HG03442 (cell line): Measurements from ENCODE around the gene TCP1.
"Not testable (repeated sequence)": the region's sequence is repeated elsewhere in the genome, so short reads cannot be mapped to it uniquely, and the experiment has no call there.

Experiments used
- ATAC-seq: cut with Tn5 transposase; IDR thresholded peaks from one replicate; pipeline ENCODE4 v1.9.1; 2021; ENCODE audit warnings: mild to moderate bottlenecking, moderate library complexity; ENCODE audit not compliant: unreplicated experiment

Gene TCP1

DNA sequence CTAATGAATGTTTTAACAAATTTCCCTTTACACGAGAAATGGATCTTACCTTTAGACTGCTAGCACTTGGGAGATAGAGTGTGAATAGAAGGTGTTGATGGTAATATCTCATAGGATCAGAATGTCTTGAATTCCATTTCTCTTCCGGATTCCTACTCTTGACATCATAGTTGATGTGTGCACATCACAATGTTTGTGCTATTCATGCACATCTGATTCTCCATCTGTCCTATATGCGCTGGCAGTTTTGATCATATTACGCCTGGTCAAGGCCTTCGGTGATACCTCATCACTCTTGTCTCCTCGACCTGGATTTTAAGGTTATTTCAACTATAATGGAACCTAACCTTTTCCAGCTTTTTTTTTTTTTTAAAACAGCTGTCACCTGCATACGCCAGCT, 44.3 kb downstream of the TCP1 start:
- ATAC-seq = no peak

DNA sequence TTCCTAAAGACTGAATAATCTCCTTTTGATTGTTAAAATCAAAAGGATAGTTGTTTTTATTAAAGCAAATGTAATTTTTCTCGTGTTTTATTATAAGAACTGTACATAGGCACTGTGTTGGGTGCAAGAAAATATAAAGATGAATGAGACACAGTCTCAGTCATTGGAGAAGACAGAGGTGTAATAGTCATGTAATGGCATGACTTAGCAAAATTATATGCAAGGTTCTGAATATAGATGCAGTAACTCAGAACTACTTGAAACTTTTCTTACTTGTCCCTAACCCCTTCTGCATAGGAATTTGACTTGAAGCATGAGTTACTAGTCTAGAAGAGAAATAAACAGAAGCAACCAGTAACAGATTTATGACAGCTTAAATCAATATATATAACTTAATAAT, 47.2 kb downstream of the TCP1 start:
- no peak for ATAC-seq

DNA sequence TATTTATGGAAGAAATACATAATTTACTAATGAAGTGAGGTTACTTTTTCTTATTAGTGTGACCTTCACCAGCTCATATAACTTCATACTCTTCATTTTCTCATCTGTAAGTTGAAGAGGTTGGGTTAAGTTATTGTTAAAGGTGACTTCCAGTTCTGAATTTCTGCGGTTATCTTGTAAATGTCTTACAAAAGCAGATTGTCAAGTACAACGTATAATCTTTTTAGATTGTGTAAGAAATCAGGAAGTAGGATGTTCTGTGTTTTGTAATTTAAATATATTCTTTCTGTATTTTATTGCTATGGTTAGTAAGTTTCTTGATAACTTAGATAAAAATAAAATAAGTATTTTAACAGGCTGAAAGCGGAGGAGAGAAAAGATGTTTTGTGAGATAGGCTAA, 50.1 kb downstream of the TCP1 start:
- no peak for ATAC-seq

DNA sequence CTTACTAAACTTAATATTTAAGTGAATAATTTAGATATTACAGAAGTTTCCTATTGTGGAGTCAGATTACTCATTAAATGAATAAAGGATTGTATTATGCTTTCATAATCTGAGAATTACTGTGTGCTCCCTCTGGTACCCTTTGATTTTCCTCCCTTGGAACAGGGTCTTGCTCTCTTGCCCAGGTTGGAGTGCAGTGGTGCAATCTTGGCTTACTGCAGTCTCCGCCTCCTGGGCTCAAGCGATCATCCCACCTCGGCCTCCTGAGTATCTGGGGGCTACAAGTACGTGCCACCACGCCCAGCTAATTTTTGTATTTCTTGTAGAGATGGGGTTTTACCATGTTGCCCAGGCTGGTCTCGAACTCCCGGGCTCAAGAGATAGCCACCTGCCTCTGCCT, 52.5 kb downstream of the TCP1 start:
- ATAC-seq = no peak

DNA sequence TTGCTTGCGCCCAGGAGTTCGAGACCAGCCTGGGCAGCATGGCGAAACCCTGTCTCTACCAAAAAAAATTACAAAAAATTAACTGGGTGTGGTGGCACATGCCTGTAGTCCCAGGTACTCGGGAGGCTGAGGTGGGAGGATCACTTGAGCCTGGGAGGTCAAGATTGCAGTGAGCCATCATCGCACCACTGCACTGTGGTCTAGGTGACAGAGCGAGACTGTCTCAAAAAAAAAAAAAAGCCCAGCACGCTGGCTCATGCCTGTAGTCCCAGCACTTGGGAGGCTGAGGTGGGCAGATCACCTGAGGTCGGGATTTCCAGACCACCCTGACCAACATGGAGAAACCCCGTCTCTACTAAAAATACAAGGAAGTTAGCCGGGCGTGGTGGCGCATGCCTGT, 56.0 kb downstream of the TCP1 start:
- not testable (repeated sequence) for ATAC-seq

DNA sequence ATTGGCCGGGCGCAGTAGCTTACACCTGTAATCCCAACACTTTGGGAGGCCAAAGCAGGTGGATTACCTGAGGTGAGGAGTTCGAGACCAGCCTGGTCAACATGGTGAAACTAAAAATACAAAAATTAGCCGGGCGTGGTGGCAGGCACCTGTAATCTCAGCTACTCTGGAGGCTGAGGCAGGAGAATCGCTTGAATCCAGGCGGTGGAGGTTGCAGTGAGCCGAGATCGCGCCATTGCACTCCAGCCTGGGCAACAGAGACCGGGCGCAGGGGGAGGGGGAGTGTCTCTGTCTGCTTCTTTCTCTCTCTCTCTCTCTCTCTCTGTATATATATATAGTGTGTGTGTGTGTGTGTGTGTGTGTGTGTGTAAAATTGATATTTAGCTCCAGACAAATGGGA, 56.9 kb downstream of the TCP1 start:
- not testable (repeated sequence) for ATAC-seq

DNA sequence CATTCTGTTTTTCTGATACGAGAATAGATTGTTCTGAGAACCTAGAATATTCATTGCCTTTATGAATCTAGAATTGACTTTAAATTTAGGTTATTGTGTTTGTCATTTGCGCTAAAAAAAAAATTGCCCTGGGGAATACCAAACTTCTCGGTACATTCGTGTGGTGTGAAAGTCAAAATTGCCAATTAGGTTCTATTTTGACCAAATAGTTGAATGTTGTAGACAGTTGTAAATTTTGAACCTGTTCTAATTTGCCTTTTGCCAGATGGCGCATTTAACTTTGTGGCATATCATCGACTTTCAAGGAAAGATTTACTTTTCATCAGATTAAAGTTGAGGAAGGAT, 59.1 kb downstream of the TCP1 start:
- ATAC-seq = no peak

DNA sequence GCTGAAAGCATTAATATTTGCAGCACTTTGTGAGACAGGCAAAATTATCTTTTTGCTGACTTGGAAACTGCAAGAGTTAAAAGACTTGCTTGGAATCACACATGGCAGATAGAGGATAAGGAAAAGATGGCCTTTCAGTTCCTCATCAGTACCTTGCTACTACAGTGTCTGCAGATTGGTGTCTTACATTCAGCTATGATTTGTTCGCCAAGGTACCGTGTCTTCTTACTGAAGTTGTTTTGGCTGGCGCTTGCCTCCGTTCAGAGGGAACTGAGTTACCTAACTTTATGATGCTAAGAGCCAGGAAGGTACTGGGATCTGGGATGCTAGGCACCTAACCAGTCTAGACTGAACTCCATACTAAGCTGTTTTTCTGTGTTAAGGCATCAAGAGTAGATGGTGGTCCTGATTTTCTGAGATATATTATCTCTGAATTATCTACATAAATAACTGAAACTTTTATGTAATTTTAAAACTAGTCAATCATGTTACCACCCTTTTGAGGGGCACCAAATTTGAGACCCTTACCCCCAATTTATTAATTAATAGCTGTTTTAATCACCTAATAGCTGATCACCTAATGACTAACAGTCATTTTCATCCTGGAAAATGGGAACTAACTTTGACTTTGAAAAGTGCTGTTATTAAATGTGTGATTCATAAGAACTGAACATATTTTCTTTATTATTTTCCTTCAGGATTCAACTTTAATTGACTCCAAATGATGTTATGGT, 59.6 kb downstream of the TCP1 start:
- ATAC-seq = no peak

DNA sequence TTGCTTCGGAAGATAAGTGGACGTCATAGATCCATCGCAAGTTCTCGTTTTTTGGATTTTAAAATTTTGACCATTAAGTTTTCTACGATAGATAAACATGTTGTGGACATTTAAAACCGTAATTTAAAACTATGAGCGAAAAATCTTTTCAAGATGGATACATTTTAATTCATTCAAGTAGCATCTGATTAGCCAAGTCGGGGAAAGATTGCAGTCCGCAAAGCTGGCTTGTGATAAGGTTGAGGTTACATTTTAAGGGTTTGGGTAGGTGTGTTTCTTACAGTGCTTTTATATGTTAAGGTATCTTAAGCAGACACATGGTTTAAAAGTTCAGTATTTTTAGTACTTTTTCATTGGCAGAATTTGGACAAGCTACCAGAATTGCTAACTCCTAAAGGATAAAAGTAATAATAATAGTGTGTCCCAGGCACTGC, 60.9 kb downstream of the TCP1 start:
- no peak for ATAC-seq
